ENCODE measurements around the gene TMTC4.

- TF ChIP-seq CTCF (IDR thresholded peaks at IDR 0.05; ENCODE audit: low read depth, low read length) = no peak
- TF ChIP-seq POLR2A (IDR thresholded peaks at IDR 0.05; ENCODE audit: extremely low read depth, insufficient read length) = no peak
- no peak for TF ChIP-seq MAX (IDR thresholded peaks at IDR 0.05; ENCODE audit: low read depth, low read length)
These were observed 93.1 kb downstream of the TMTC4 start for GRCh38 chr13:100581504-100581903.

Measured in NB4 (cell line).